PC-3 (cell line): ENCODE results near the gene ADGRL4.

Experiments used
- CTCF ChIP-seq: fragments of 300-600 bp; sonication (generic); conservative IDR thresholded peaks from 2 replicates; pipeline ENCODE4 v1.5.1; 2017; ENCODE audit warnings: antibody characterized with exemption, low read depth, mild to moderate bottlenecking, low read length
- EZH2 ChIP-seq: fragments of 300-600 bp; sonication (generic); IDR thresholded peaks from one replicate; pipeline ENCODE4 v1.6.1; 2017; ENCODE audit warnings: antibody characterized with exemption, mild to moderate bottlenecking, low read length; ENCODE audit not compliant: unreplicated experiment

DNA sequence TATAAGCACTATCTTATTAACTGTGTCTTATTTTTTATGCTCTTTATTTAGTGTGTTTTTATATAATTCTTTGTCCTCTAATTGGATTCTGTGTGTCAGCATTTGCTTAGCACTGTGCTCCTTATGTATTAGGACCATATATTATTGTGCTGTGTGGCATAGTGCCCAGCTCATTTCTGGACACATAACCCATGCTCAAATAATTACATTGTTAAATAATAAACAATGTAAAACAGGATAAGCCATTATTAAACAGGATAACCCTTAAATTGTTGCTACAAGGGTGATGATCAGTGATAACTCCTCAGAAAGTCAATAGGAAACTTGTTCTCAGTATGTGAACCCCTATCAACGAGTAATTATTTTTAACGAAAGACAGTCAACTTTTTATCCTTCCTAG is 150.4 kb downstream of the ADGRL4 start:
- no peak for TF ChIP-seq CTCF
- no peak for TF ChIP-seq EZH2
